ENCODE measurements around the gene PDE6A.

Gene PDE6A

GRCh38 chr5:149924486-149924885, 20.1 kb downstream of the PDE6A start:
- TF ChIP-seq, protein P1, sequence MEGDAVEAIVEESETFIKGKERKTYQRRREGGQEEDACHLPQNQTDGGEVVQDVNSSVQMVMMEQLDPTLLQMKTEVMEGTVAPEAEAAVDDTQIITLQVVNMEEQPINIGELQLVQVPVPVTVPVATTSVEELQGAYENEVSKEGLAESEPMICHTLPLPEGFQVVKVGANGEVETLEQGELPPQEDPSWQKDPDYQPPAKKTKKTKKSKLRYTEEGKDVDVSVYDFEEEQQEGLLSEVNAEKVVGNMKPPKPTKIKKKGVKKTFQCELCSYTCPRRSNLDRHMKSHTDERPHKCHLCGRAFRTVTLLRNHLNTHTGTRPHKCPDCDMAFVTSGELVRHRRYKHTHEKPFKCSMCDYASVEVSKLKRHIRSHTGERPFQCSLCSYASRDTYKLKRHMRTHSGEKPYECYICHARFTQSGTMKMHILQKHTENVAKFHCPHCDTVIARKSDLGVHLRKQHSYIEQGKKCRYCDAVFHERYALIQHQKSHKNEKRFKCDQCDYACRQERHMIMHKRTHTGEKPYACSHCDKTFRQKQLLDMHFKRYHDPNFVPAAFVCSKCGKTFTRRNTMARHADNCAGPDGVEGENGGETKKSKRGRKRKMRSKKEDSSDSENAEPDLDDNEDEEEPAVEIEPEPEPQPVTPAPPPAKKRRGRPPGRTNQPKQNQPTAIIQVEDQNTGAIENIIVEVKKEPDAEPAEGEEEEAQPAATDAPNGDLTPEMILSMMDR (IDR thresholded peaks at IDR 0.05; ENCODE audit: low read depth, low read length, poor library complexity, severe bottlenecking) = no peak
- TF ChIP-seq EZH2phosphoT487 (IDR thresholded peaks at IDR 0.05; ENCODE audit: borderline replicate concordance, low read length) = no peak

GRCh38 chr5:149922950-149923349, 21.6 kb downstream of the PDE6A start:
- H3K4me2 ChIP-seq (ENCODE audit: low read length) = no peak overlapping the region
- no peaks in the 10 kb centered on the region for H3K36me3 ChIP-seq (ENCODE audit: control insufficient read depth, low read length)
- no peak overlapping the region for H3K27ac ChIP-seq (ENCODE audit: low read depth, low read length)
- TF ChIP-seq, protein P1 (IDR thresholded peaks at IDR 0.05; ENCODE audit: low read depth, low read length, poor library complexity, severe bottlenecking) = no peak
- no peak for TF ChIP-seq EZH2phosphoT487 (IDR thresholded peaks at IDR 0.05; ENCODE audit: borderline replicate concordance, low read length)
- H3K9me3 ChIP-seq (ENCODE audit: control insufficient read depth, insufficient read depth, low read length) = no peaks in the 10 kb centered on the region
- H3K9me2 ChIP-seq (replicated peaks; ENCODE audit: control insufficient read depth, low read length) = no peaks in the 10 kb centered on the region
- H3K4me1 ChIP-seq (ENCODE audit: control insufficient read depth, low read length) = no peaks in the 10 kb centered on the region
- H4K20me1 ChIP-seq (ENCODE audit: control insufficient read depth, insufficient read depth, low read depth, low read length) = no peaks in the 10 kb centered on the region
- no peak overlapping the region for H3K4me3 ChIP-seq (ENCODE audit: low read length)
- peaks cover 3% of the 10 kb centered on the region; the same call in 1 of the 2 replicates for H3K27me3 ChIP-seq (ENCODE audit: control insufficient read depth, low read length)
- no peaks in the 10 kb centered on the region for H3K79me2 ChIP-seq (ENCODE audit: control insufficient read depth, low read length)
- H3F3A ChIP-seq (ENCODE audit: control insufficient read depth, insufficient read depth) = no peaks in the 10 kb centered on the region

More at GRCh38 chr5:149924486-149924885, 20.1 kb downstream of the PDE6A start:
- Histone ChIP-seq H3K36me3 (ENCODE audit: control insufficient read depth, low read length) (no peaks in the 10 kb centered on the region), H3K4me3 (ENCODE audit: low read length) (no peak overlapping the region), H4K20me1 (ENCODE audit: control insufficient read depth, insufficient read depth, low read depth, low read length) (no peaks in the 10 kb centered on the region), H3K79me2 (ENCODE audit: control insufficient read depth, low read length) (no peaks in the 10 kb centered on the region), H3K27me3 (ENCODE audit: control insufficient read depth, low read length) (0 out of 2 replicates have a peak, but pooled peaks cover 2% of the 10 kb centered on the region), H3K4me1 (ENCODE audit: control insufficient read depth, low read length) (no peaks in the 10 kb centered on the region), H3F3A (ENCODE audit: control insufficient read depth, insufficient read depth) (no peaks in the 10 kb centered on the region), H3K9me2 (replicated peaks; ENCODE audit: control insufficient read depth, low read length) (no peaks in the 10 kb centered on the region), H3K4me2 (ENCODE audit: low read length) (no peak overlapping the region), H3K27ac (ENCODE audit: low read depth, low read length) (no peak overlapping the region), H3K9me3 (ENCODE audit: control insufficient read depth, insufficient read depth, low read length) (no peaks in the 10 kb centered on the region)

DNA sequence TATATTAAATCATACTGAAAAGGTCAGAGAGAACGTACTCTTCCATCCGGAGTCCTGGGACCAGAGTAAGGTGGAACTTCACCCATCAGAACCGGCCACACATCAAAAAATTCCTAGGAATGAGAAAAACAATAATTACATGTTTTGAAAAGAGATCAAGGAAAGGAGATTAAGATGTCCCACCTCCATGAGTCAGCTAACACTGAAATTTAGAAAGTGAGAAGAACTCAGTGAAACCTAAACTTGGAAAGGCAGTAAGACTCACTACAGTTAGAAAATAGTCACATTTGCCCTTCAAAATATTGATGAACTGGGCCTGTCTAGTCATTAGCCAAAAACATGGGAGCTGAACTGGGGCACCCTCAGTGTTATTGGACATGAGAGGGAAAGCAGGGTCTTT, 23.0 kb downstream of the PDE6A start:
- Histone ChIP-seq H3K9me3 (ENCODE audit: control insufficient read depth, insufficient read depth, low read length) (no peaks in the 10 kb centered on the region), H3K79me2 (ENCODE audit: control insufficient read depth, low read length) (no peaks in the 10 kb centered on the region), H3K4me1 (ENCODE audit: control insufficient read depth, low read length) (no peaks in the 10 kb centered on the region), H3K36me3 (ENCODE audit: control insufficient read depth, low read length) (no peaks in the 10 kb centered on the region), H3K27me3 (ENCODE audit: control insufficient read depth, low read length) (peaks cover 4% of the 10 kb centered on the region; the same call in 1 of the 2 replicates), H3F3A (ENCODE audit: control insufficient read depth, insufficient read depth) (no peaks in the 10 kb centered on the region), H4K20me1 (ENCODE audit: control insufficient read depth, insufficient read depth, low read depth, low read length) (no peaks in the 10 kb centered on the region), H3K9me2 (replicated peaks; ENCODE audit: control insufficient read depth, low read length) (no peaks in the 10 kb centered on the region), H3K4me2 (ENCODE audit: low read length) (no peak overlapping the region), H3K4me3 (ENCODE audit: low read length) (no peak overlapping the region), H3K27ac (ENCODE audit: low read depth, low read length) (no peak overlapping the region)
- no peak for TF ChIP-seq EZH2phosphoT487 (IDR thresholded peaks at IDR 0.05; ENCODE audit: borderline replicate concordance, low read length)
- TF ChIP-seq, protein P1 (IDR thresholded peaks at IDR 0.05; ENCODE audit: low read depth, low read length, poor library complexity, severe bottlenecking) = no peak

Data from DOHH2 (cell line).